Keratinocyte (primary cell): Measurements from ENCODE around the gene CEACAM21. TPM values are rescaled to one million over a fixed set of nuclear protein-coding genes. Genes with fewer than 3 reads are reported as not detected.

Source experiments
- DNase-seq: peaks from one replicate; pipeline ENCODE4 v3.0.0-alpha.2; 2011; ENCODE audit warnings: low read depth, missing footprints, low spot score
- FAIRE-seq: peaks from 2 replicates; lab custom pipeline; 2011; peaks lifted over from hg19 to GRCh38; lab: Jason Lieb, UNC
- H2AFZ ChIP-seq: 2 replicates; pipeline ENCODE4 v1.6.0; 2012; ENCODE audit warnings: low read length, control low read depth, inconsistent platforms; ENCODE audit not compliant: control insufficient read depth
- H3K27ac ChIP-seq: 2 replicates; pipeline ENCODE4 v1.5.1; 2011; ENCODE audit warnings: low read length; ENCODE audit not compliant: control insufficient read depth, insufficient read depth
- H3K27me3 ChIP-seq: 3 replicates; pipeline ENCODE4 v1.6.0; 2011; ENCODE audit warnings: low read length; ENCODE audit not compliant: control insufficient read depth, insufficient read depth; ENCODE audit errors: extremely low read depth
- H3K36me3 ChIP-seq, 2 experiments: 2 replicates in 1 of 2; 3 replicates in 1 of 2; pipeline ENCODE4 v1.5.1; 2011; ENCODE audit warnings: low read length in 2 of 2, mild to moderate bottlenecking in 1 of 2; ENCODE audit not compliant: control insufficient read depth in 2 of 2, insufficient read depth in 2 of 2; ENCODE audit errors: extremely low read depth in 1 of 2
- H3K4me1 ChIP-seq: 3 replicates; pipeline ENCODE4 v1.5.1; 2011; ENCODE audit warnings: low read length; ENCODE audit not compliant: control insufficient read depth, insufficient read depth; ENCODE audit errors: extremely low read depth
- H3K4me2 ChIP-seq: 3 replicates; pipeline ENCODE4 v1.6.0; 2011; ENCODE audit warnings: low read depth, low read length; ENCODE audit not compliant: control insufficient read depth, insufficient read depth; ENCODE audit errors: extremely low read depth
- H3K4me3 ChIP-seq, 3 experiments: fragments of 200-600 bp in 1 of 3; sonication (generic) in 1 of 3; 2 replicates in 2 of 3; 3 replicates in 1 of 3; pipeline ENCODE4 v1.5.1; 2011 to 2016; ENCODE audit warnings: low read length in 3 of 3, mild to moderate bottlenecking in 3 of 3, control low read depth in 2 of 3, inconsistent platforms in 1 of 3, low read depth in 1 of 3, mixed read lengths in 1 of 3, mixed run types in 1 of 3, moderate library complexity in 1 of 3; ENCODE audit not compliant: control insufficient read depth in 2 of 3, insufficient read depth in 2 of 3; ENCODE audit errors: extremely low read depth in 1 of 3
- H3K79me2 ChIP-seq: 2 replicates; pipeline ENCODE4 v1.6.0; 2012; ENCODE audit warnings: low read length; ENCODE audit not compliant: control insufficient read depth, insufficient read depth
- H3K9ac ChIP-seq: 3 replicates; pipeline ENCODE4 v1.6.0; 2011; ENCODE audit warnings: low read length; ENCODE audit not compliant: control insufficient read depth, insufficient read depth; ENCODE audit errors: extremely low read depth
- H3K9me1 ChIP-seq: 3 replicates; pipeline ENCODE4 v1.6.0; 2011; ENCODE audit warnings: low read length; ENCODE audit not compliant: control insufficient read depth, insufficient read depth; ENCODE audit errors: extremely low read depth
- H3K9me3 ChIP-seq: 2 replicates; pipeline ENCODE4 v1.5.1; 2012; ENCODE audit warnings: low read depth, low read length; ENCODE audit not compliant: control insufficient read depth
- H4K20me1 ChIP-seq: 3 replicates; pipeline ENCODE4 v1.6.0; 2011; ENCODE audit warnings: low read length; ENCODE audit not compliant: control insufficient read depth, insufficient read depth; ENCODE audit errors: extremely low read depth
- CTCF ChIP-seq, 3 experiments: IDR thresholded peaks in 1 of 3; conservative IDR thresholded peaks in 1 of 3; optimal IDR thresholded peaks in 1 of 3; 2 replicates in 2 of 3; 3 replicates in 1 of 3; pipeline versions ENCODE3 to v1.5.1; 2011; ENCODE audit warnings: low read length in 3 of 3, mild to moderate bottlenecking in 3 of 3, moderate library complexity in 2 of 3, control low read depth in 1 of 3, inconsistent platforms in 1 of 3; ENCODE audit not compliant: insufficient read depth in 2 of 3; ENCODE audit errors: extremely low read depth in 1 of 3
- EZH2 ChIP-seq: IDR thresholded peaks from one replicate; pipeline ENCODE4 v1.6.1; 2012; ENCODE audit warnings: inconsistent platforms, mild to moderate bottlenecking, low read length, moderate library complexity
- dilution Hi-C: fragments of 300-500 bp; cut with MboI; formaldehyde crosslinking; loops from one replicate; pipeline ENCODE4 v1.7.0; 2020; ENCODE audit warnings: low sequenced_read_pairs; ENCODE audit not compliant: extremely low pct_ligation_motif_present
- polyA plus RNA-seq, 5 experiments: library from polyadenylated mRNA; depleted of rRNA in 3 of 5; stranded (reverse) in 3 of 5; stranded (forward) in 1 of 5; unstranded in 1 of 5; fragments of >200 nt; gene quantifications; 1 replicate in 1 of 5; 2 replicates in 3 of 5; 3 replicates in 1 of 5; pipeline versions ENCODE4 v1.2.1 to v1.2.3, GENCODE V29; 2011 to 2012; ENCODE audit warnings: missing spikeins in 2 of 5, low read depth in 1 of 5, low replicate concordance in 1 of 5

CEACAM21 gene
- polyA plus RNA-seq, 1 donor (not counting 4 experiments of a cell fraction or from before 2014, with no cell fraction given): not detected

DNA sequence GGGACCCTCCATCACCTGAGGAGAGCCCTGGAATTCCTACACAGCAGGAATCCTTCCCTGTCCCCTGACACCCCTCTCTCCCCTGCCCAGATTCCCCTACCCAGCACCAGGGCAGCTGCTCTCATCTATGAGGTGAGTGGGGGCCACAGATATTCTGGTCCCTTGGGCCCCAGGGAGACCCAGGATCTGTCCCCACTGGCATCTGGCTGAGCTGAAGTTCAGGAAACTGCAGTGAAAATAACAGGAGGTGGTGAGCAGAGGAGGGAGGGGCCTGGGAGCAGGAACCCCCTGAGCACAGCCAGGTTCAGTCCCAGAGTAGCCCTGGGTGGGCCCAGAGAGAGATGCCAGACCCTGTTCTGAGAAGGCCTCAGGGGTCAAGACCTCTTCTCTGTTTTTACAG, 10.1 kb downstream of the CEACAM21 start:
- no peak for FAIRE-seq
- Histone ChIP-seq H3K79me2 (no peaks in the 10 kb centered on the region), H3K4me1 (no peaks in the 10 kb centered on the region), H3K27ac (no peak overlapping the region), H3K36me3 (no peaks in the 10 kb centered on the region), H3K9ac (no peak overlapping the region), H3K4me3 (no peak overlapping the region), H3K4me2 (no peak overlapping the region), H3K9me1 (no peaks in the 10 kb centered on the region), H3K9me3 (peaks cover 4% of the 10 kb centered on the region), H4K20me1 (peaks cover 3% of the 10 kb centered on the region), H3K27me3 (no peaks in the 10 kb centered on the region), H2AFZ (no peak overlapping the region)
- dilution Hi-C loops: no loop called here
- TF ChIP-seq CTCF (optimal IDR thresholded peaks at IDR 0.05 in 1 of 3, IDR thresholded peaks at IDR 0.05 in 1 of 3, conservative IDR thresholded peaks at IDR 0.05 in 1 of 3; ENCODE audit: extremely low read depth in 1 of 3, insufficient read depth in 2 of 3, low read length in 3 of 3) (no peak), EZH2 (no peak)
- no peak for DNase-seq

GRCh38 chr19:41587101-41587837, 11.3 kb downstream of the CEACAM21 start:
- H3K4me3 ChIP-seq: no peak overlapping the region
- no peak for FAIRE-seq
- no peaks in the 10 kb centered on the region for H3K4me1 ChIP-seq
- dilution Hi-C loops: no loop called here
- H3K79me2 ChIP-seq: no peaks in the 10 kb centered on the region
- H3K27me3 ChIP-seq: peaks cover 2% of the 10 kb centered on the region
- peaks cover 3% of the 10 kb centered on the region for H3K9me3 ChIP-seq
- TF ChIP-seq EZH2 (no peak), CTCF (optimal IDR thresholded peaks at IDR 0.05 in 1 of 3, IDR thresholded peaks at IDR 0.05 in 1 of 3, conservative IDR thresholded peaks at IDR 0.05 in 1 of 3; ENCODE audit: extremely low read depth in 1 of 3, insufficient read depth in 2 of 3, low read length in 3 of 3) (no peak)
- H3K36me3 ChIP-seq: no peaks in the 10 kb centered on the region
- H4K20me1 ChIP-seq: peaks cover 3% of the 10 kb centered on the region
- H3K9ac ChIP-seq: no peak overlapping the region
- no peak overlapping the region for H3K4me2 ChIP-seq
- no peaks in the 10 kb centered on the region for H3K9me1 ChIP-seq
- no peak overlapping the region for H3K27ac ChIP-seq
- DNase-seq: no peak
- H2AFZ ChIP-seq: no peak overlapping the region
